ENCODE results near the gene AQP7. TPM values are rescaled to one million over a fixed set of nuclear protein-coding genes. Genes with fewer than 3 reads are reported as not detected.

The AQP7 gene
- total and polyA plus RNA-seq, 9 of the 15 experiments (the other 6 are each of a cell fraction or from before 2014, with no cell fraction given), result 0.04 to 0.53 (median 0.07) TPM; not detected in 4

- H3K9ac ChIP-seq (ENCODE audit: insufficient read depth in 1 of 2, low read depth in 2 of 2, low read length in 2 of 2), result peak overlapping the region; percentile 20 to 68; a peak in 2 of 4 replicates
- ChIA-PET CTCF (ENCODE audit: low intra/inter-chr PET ratio) (interaction anchor here (1.4 kb wide), 1 partner anchor 346 kb away, joined by 7 read pairs; no protein-coding TSS in a partner anchor), POLR2A (interaction anchor here (0.6 to 1.4 kb wide), 6 partner anchors 14 to 263 kb away, joined by 3 to 4 read pairs (median 3); no protein-coding TSS in a partner anchor)
- no TSS peak for BruUV-seq (replicated peaks)
- intact Hi-C loops (cut with micrococcal nuclease) (loop anchor here (2.0 kb wide), 1 partner anchor 71 kb away; the partner anchor contains the start of gene AQP3), in situ Hi-C loops (cut with MboI) (no loop called here)
- no peaks in the 10 kb centered on the region for H3K79me2 ChIP-seq (ENCODE audit: control insufficient read depth, insufficient read depth, low read length)
- H3K9me1 ChIP-seq (ENCODE audit: control insufficient read depth, insufficient read depth, low read length), result no peaks in the 10 kb centered on the region
- peak overlapping the region; percentile 61 for H3K27ac ChIP-seq (ENCODE audit: extremely low read depth, low read depth, low read length)
- H3K36me3 ChIP-seq (ENCODE audit: control insufficient read depth, insufficient read depth, low read length), result peaks cover 14% of the 10 kb centered on the region; the same call in 2 of the 3 replicates
- H3K4me1 ChIP-seq (replicated peaks in 1 of 2; ENCODE audit: control insufficient read depth in 2 of 2, insufficient read depth in 2 of 2, low read length in 2 of 2), result peaks cover 23 to 27% of the 10 kb centered on the region in 2 experiments
- no peaks in the 10 kb centered on the region for H3K9me3 ChIP-seq (replicated peaks; ENCODE audit: control insufficient read depth, insufficient read depth, low read depth, low read length)
- DNase-seq (ENCODE audit: extremely low read depth in 1 of 4, low spot score in 3 of 4) (peak in 1 of 4 experiments; percentile 47), ATAC-seq (peak; percentile 72), FAIRE-seq (peak; percentile 15)
- H4K20me1 ChIP-seq (replicated peaks; ENCODE audit: control insufficient read depth, insufficient read depth, low read length), result no peaks in the 10 kb centered on the region
- peak overlapping the region; percentile 51 for H3K4me2 ChIP-seq (ENCODE audit: insufficient read depth, low read length)
- H3K27me3 ChIP-seq (ENCODE audit: control insufficient read depth in 2 of 2, insufficient read depth in 2 of 2, low read length in 2 of 2), result no peaks in the 10 kb centered on the region
- H3K4me3 ChIP-seq, result no peak overlapping the region
- H2AFZ ChIP-seq (ENCODE audit: low read depth, low read length), result peak overlapping the region; percentile 65
- WGBS (ENCODE audit: insufficient coverage, low coverage, missing lambda C conversion rate), result 32% methylated on average over 13 of the region's 15 CpGs
- TF ChIP-seq PBX2 (CRISPR knock-in tag; IDR thresholded peaks at IDR 0.05; ENCODE audit: low read depth), result no peak
- 0 out of 2 replicates have a peak, but pooled peaks have one; percentile 19 for TF ChIP-seq PBX2 (tag; conservative IDR thresholded peaks at IDR 0.05; ENCODE audit: low read depth)
- TF ChIP-seq EP400 (IDR thresholded peaks at IDR 0.05), result 0 out of 2 replicates have a peak, but pooled peaks have one; percentile 48
- TF ChIP-seq RB1 (IDR thresholded peaks at IDR 0.05; ENCODE audit: low read depth), result no peak
- no peak for TF ChIP-seq XRCC4 (IDR thresholded peaks at IDR 0.05; ENCODE audit: extremely low read depth, insufficient read depth, insufficient read length)
- TF ChIP-seq NCOA2 (IDR thresholded peaks at IDR 0.05; ENCODE audit: partially characterized antibody in 2 of 2), result no peak
- TF ChIP-seq ZNF696 (CRISPR knock-in tag; conservative IDR thresholded peaks at IDR 0.05), result no peak
- no peak for TF ChIP-seq HCFC1 (IDR thresholded peaks at IDR 0.05; ENCODE audit: low read depth, low read length)
- TF ChIP-seq GABPB2 (CRISPR knock-in tag; conservative IDR thresholded peaks at IDR 0.05), result no peak
- no peak for TF ChIP-seq NFYB (IDR thresholded peaks at IDR 0.05; ENCODE audit: extremely low read depth, insufficient read length)
- peak; percentile 33; the same call in 1 of the 2 replicates for TF ChIP-seq JUND (IDR thresholded peaks at IDR 0.05; ENCODE audit: borderline replicate concordance, low read depth, low read length)
- TF ChIP-seq JUND (tag; IDR thresholded peaks at IDR 0.05; ENCODE audit: borderline replicate concordance, low read depth, low read length), result no peak
- TF ChIP-seq BRF1 (IDR thresholded peaks at IDR 0.05; ENCODE audit: borderline replicate concordance, extremely low read depth, insufficient read length), result no peak
- no peak for TF ChIP-seq RHOXF2B (CRISPR knock-in tag; conservative IDR thresholded peaks at IDR 0.05)
- TF ChIP-seq CREB1 (IDR thresholded peaks at IDR 0.05), result no peak
- no peak for TF ChIP-seq CREB1 (CRISPR knock-in tag; IDR thresholded peaks at IDR 0.05)
These were observed 27.0 kb downstream of the AQP7 start for GRCh38 chr9:33375238-33375840.
